Memory B cell (primary cell): Measurements from ENCODE around the gene FAM50A.

Experiments
- ATAC-seq: fragments of 150-1000 bp; cut with Tn5 transposase; 2 replicates; pipeline ENCODE4 v1.10.0; 2021; ENCODE audit warnings: low read depth, mild to moderate bottlenecking, moderate library complexity
- DNase-seq, 2 donors: peaks; one replicate each; pipeline ENCODE4 v3.0.0; 2022; ENCODE audit warnings: low spot score in 2 of 2
- H3K27ac Mint-ChIP-seq: one replicate; pipeline ENCODE4 v1.8.0; 2022; ENCODE audit warnings: mild to moderate bottlenecking, moderate library complexity, mixed read lengths
- H3K27me3 Mint-ChIP-seq: one replicate; pipeline ENCODE4 v1.8.0; 2022; ENCODE audit warnings: mixed read lengths
- H3K36me3 Mint-ChIP-seq: one replicate; pipeline ENCODE4 v1.8.0; 2022; ENCODE audit warnings: mild to moderate bottlenecking, mixed read lengths
- H3K4me1 Mint-ChIP-seq: one replicate; pipeline ENCODE4 v1.8.0; 2022; ENCODE audit warnings: mixed read lengths
- H3K4me3 Mint-ChIP-seq: one replicate; pipeline ENCODE4 v1.8.0; 2022; ENCODE audit warnings: mild to moderate bottlenecking, moderate library complexity, mixed read lengths
- H3K9me3 Mint-ChIP-seq: one replicate; pipeline ENCODE4 v1.8.0; 2022; ENCODE audit warnings: mixed read lengths

The FAM50A gene

GRCh38 chrX:154458116-154458953 lies 14.4 kb downstream of the FAM50A start, which contains the start of gene PLXNA3:
Gene PLXNA3 (plus strand): TSS chrX:154458281. CDS start chrX:154460184, 1,903 bp downstream.
- H3K4me1 Mint-ChIP-seq: peaks cover 17% of the 10 kb centered on the region
- DNase-seq (peak; percentile 76 to 81), ATAC-seq (peak; percentile 78)
- no peaks in the 10 kb centered on the region for H3K27me3 Mint-ChIP-seq
- H3K36me3 Mint-ChIP-seq: peaks cover 6% of the 10 kb centered on the region
- peak within 1 kb of the TSS; percentile 96 for H3K27ac Mint-ChIP-seq
- H3K9me3 Mint-ChIP-seq: no peaks in the 10 kb centered on the region
- peak within 1 kb of the TSS; percentile 95 for H3K4me3 Mint-ChIP-seq

GRCh38 chrX:154458954-154459778 lies 15.2 kb downstream of the FAM50A start:
- Mint-ChIP-seq H3K27ac (no peak overlapping the region), H3K36me3 (peaks cover 6% of the 10 kb centered on the region), H3K4me1 (peaks cover 17% of the 10 kb centered on the region), H3K4me3 (peak overlapping the region; percentile 83), H3K9me3 (no peaks in the 10 kb centered on the region), H3K27me3 (no peaks in the 10 kb centered on the region)
- no peak for DNase-seq
- peak; percentile 17 for ATAC-seq

- Mint-ChIP-seq H3K9me3 (no peaks in the 10 kb centered on the region), H3K4me3 (peak overlapping the region; percentile 69), H3K27ac (no peak overlapping the region), H3K4me1 (peaks cover 17% of the 10 kb centered on the region), H3K36me3 (peaks cover 6% of the 10 kb centered on the region), H3K27me3 (no peaks in the 10 kb centered on the region)
- ATAC-seq (no peak), DNase-seq (no peak)
These were observed 15.9 kb downstream of the FAM50A start for GRCh38 chrX:154459832-154460231.

- peak overlapping the region; percentile 69 for H3K4me3 Mint-ChIP-seq
These were observed 16.4 kb downstream of the FAM50A start for GRCh38 chrX:154460326-154460725.

GRCh38 chrX:154462396-154462795 lies 18.5 kb downstream of the FAM50A start:
- no peaks in the 10 kb centered on the region for H3K9me3 Mint-ChIP-seq
- peaks cover 8% of the 10 kb centered on the region for H3K36me3 Mint-ChIP-seq
- H3K27ac Mint-ChIP-seq: no peak overlapping the region
- no peak overlapping the region for H3K4me3 Mint-ChIP-seq
- peaks cover 15% of the 10 kb centered on the region for H3K4me1 Mint-ChIP-seq
- H3K27me3 Mint-ChIP-seq: no peaks in the 10 kb centered on the region
- DNase-seq (no peak), ATAC-seq (no peak)

More at GRCh38 chrX:154460326-154460725, 16.4 kb downstream of the FAM50A start:
- H3K4me1 Mint-ChIP-seq: peaks cover 17% of the 10 kb centered on the region
- H3K36me3 Mint-ChIP-seq: peaks cover 6% of the 10 kb centered on the region
- ATAC-seq (no peak), DNase-seq (no peak)
- H3K9me3 Mint-ChIP-seq: no peaks in the 10 kb centered on the region
- no peaks in the 10 kb centered on the region for H3K27me3 Mint-ChIP-seq
- no peak overlapping the region for H3K27ac Mint-ChIP-seq

- Mint-ChIP-seq H3K4me1 (peaks cover 14% of the 10 kb centered on the region), H3K27me3 (no peaks in the 10 kb centered on the region), H3K27ac (no peak overlapping the region), H3K9me3 (no peaks in the 10 kb centered on the region), H3K4me3 (no peak overlapping the region), H3K36me3 (peaks cover 8% of the 10 kb centered on the region)
- no peak for DNase-seq
- ATAC-seq: no peak
These were observed 19.8 kb downstream of the FAM50A start for GRCh38 chrX:154463611-154464220.

GRCh38 chrX:154464806-154465365 lies 20.9 kb downstream of the FAM50A start:
- ATAC-seq: no peak
- Mint-ChIP-seq H3K4me1 (peaks cover 10% of the 10 kb centered on the region), H3K9me3 (no peaks in the 10 kb centered on the region), H3K27ac (no peak overlapping the region), H3K36me3 (peaks cover 8% of the 10 kb centered on the region), H3K4me3 (no peak overlapping the region), H3K27me3 (no peaks in the 10 kb centered on the region)
- no peak for DNase-seq

GRCh38 chrX:154465601-154466000 lies 21.7 kb downstream of the FAM50A start:
- H3K27me3 Mint-ChIP-seq: no peaks in the 10 kb centered on the region
- H3K4me3 Mint-ChIP-seq: no peak overlapping the region
- H3K27ac Mint-ChIP-seq: no peak overlapping the region
- ATAC-seq: no peak
- no peak for DNase-seq
- peaks cover 6% of the 10 kb centered on the region for H3K4me1 Mint-ChIP-seq
- H3K9me3 Mint-ChIP-seq: no peaks in the 10 kb centered on the region
- H3K36me3 Mint-ChIP-seq: peaks cover 8% of the 10 kb centered on the region

- H3K4me3 Mint-ChIP-seq: no peak overlapping the region
These were observed 22.1 kb downstream of the FAM50A start for GRCh38 chrX:154466036-154466435.

GRCh38 chrX:154466907-154467306 lies 23.0 kb downstream of the FAM50A start:
- ATAC-seq: no peak
- no peaks in the 10 kb centered on the region for H3K27me3 Mint-ChIP-seq
- no peak for DNase-seq
- peaks cover 3% of the 10 kb centered on the region for H3K4me1 Mint-ChIP-seq
- H3K9me3 Mint-ChIP-seq: no peaks in the 10 kb centered on the region
- H3K4me3 Mint-ChIP-seq: no peak overlapping the region
- H3K27ac Mint-ChIP-seq: no peak overlapping the region
- H3K36me3 Mint-ChIP-seq: peaks cover 7% of the 10 kb centered on the region

More at GRCh38 chrX:154466036-154466435, 22.1 kb downstream of the FAM50A start:
- H3K27ac Mint-ChIP-seq: no peak overlapping the region
- H3K4me1 Mint-ChIP-seq: peaks cover 6% of the 10 kb centered on the region
- peaks cover 10% of the 10 kb centered on the region for H3K36me3 Mint-ChIP-seq
- ATAC-seq (no peak), DNase-seq (no peak)
- H3K9me3 Mint-ChIP-seq: no peaks in the 10 kb centered on the region
- H3K27me3 Mint-ChIP-seq: no peaks in the 10 kb centered on the region

- Mint-ChIP-seq H3K27me3 (no peaks in the 10 kb centered on the region), H3K36me3 (peaks cover 7% of the 10 kb centered on the region), H3K9me3 (no peaks in the 10 kb centered on the region), H3K27ac (no peak overlapping the region), H3K4me3 (no peak overlapping the region), H3K4me1 (peaks cover 3% of the 10 kb centered on the region)
- no peak for DNase-seq
- no peak for ATAC-seq
These were observed 23.6 kb downstream of the FAM50A start for GRCh38 chrX:154467556-154467955.

- H3K4me1 Mint-ChIP-seq: no peaks in the 10 kb centered on the region
- H3K27ac Mint-ChIP-seq: no peak overlapping the region
- ATAC-seq: no peak
- H3K4me3 Mint-ChIP-seq: no peak overlapping the region
- no peak for DNase-seq
- peaks cover 5% of the 10 kb centered on the region for H3K36me3 Mint-ChIP-seq
- H3K9me3 Mint-ChIP-seq: no peaks in the 10 kb centered on the region
- no peaks in the 10 kb centered on the region for H3K27me3 Mint-ChIP-seq
These were observed 24.3 kb downstream of the FAM50A start for GRCh38 chrX:154468217-154468616.

- Mint-ChIP-seq H3K36me3 (peaks cover 7% of the 10 kb centered on the region), H3K27ac (no peak overlapping the region), H3K4me1 (no peaks in the 10 kb centered on the region), H3K4me3 (no peak overlapping the region), H3K27me3 (no peaks in the 10 kb centered on the region), H3K9me3 (no peaks in the 10 kb centered on the region)
- ATAC-seq: no peak
- DNase-seq: no peak
These were observed 25.2 kb downstream of the FAM50A start for GRCh38 chrX:154469114-154469513.
